Neuronal stem cell (in vitro differentiated cells): ENCODE data around the gene RPL7A. TPM values are rescaled to one million over a fixed set of nuclear protein-coding genes. Genes with fewer than 3 reads are reported as not detected.
"Not testable (repeated sequence)": the region's sequence is repeated elsewhere in the genome, so short reads cannot be mapped to it uniquely, and the experiment has no call there.

ENCODE experiments used
- DNase-seq: peaks from one replicate; pipeline ENCODE4 v3.0.0-alpha.2; 2013; ENCODE audit warnings: low spot score
- H2AFZ ChIP-seq: one replicate; pipeline ENCODE4 v1.6.1; 2013; ENCODE audit warnings: mild to moderate bottlenecking, low read length, inconsistent platforms
- H2AK5ac ChIP-seq: 2 replicates; pipeline ENCODE4 v1.6.1; 2013; ENCODE audit warnings: low read depth, mild to moderate bottlenecking, inconsistent platforms, low read length, moderate library complexity, mixed read lengths
- H2BK120ac ChIP-seq: 2 replicates; pipeline ENCODE4 v1.6.1; 2013; ENCODE audit warnings: low read depth, mild to moderate bottlenecking, inconsistent platforms, low read length, moderate library complexity, mixed read lengths
- H2BK12ac ChIP-seq: one replicate; pipeline ENCODE4 v1.6.1; 2013; ENCODE audit warnings: low read length, inconsistent platforms
- H2BK15ac ChIP-seq: 2 replicates; pipeline ENCODE4 v1.6.1; 2013; ENCODE audit warnings: mild to moderate bottlenecking, low read length, inconsistent platforms, mixed read lengths
- H2BK5ac ChIP-seq: one replicate; pipeline ENCODE4 v1.6.1; 2013; ENCODE audit warnings: inconsistent platforms, mild to moderate bottlenecking, low read length, moderate library complexity
- H3K14ac ChIP-seq: one replicate; pipeline ENCODE4 v1.6.1; 2013; ENCODE audit warnings: low read length, inconsistent platforms
- H3K18ac ChIP-seq: 2 replicates; pipeline ENCODE4 v1.6.1; 2013; ENCODE audit warnings: low read length, inconsistent platforms
- H3K23ac ChIP-seq: 2 replicates; pipeline ENCODE4 v1.6.1; 2013; ENCODE audit warnings: low read depth, mild to moderate bottlenecking, mixed read lengths, low read length, inconsistent platforms; ENCODE audit not compliant: poor library complexity
- H3K27ac ChIP-seq: replicated peaks from 3 replicates; pipeline ENCODE4 v1.5.1; 2013; ENCODE audit warnings: low read length, inconsistent platforms
- H3K27me3 ChIP-seq, 3 experiments: 2 replicates each; pipeline ENCODE4 v1.6.1; 2013; ENCODE audit warnings: low read length in 3 of 3, mild to moderate bottlenecking in 2 of 3, inconsistent platforms in 1 of 3, low read depth in 1 of 3, mixed read lengths in 1 of 3, moderate library complexity in 1 of 3; ENCODE audit not compliant: control insufficient read depth in 3 of 3, insufficient read depth in 3 of 3
- H3K36me3 ChIP-seq, 2 donors: replicated peaks in 1 of 2; 2 replicates each; pipeline ENCODE4 v1.6.1; 2013; ENCODE audit warnings: low read length in 2 of 2; ENCODE audit not compliant: control insufficient read depth in 2 of 2, insufficient read depth in 2 of 2
- H3K4ac ChIP-seq: 2 replicates; pipeline ENCODE4 v1.6.1; 2013; ENCODE audit warnings: inconsistent platforms, mild to moderate bottlenecking, low read length, moderate library complexity
- H3K4me1 ChIP-seq, 2 donors: 1 replicate in 1 of 2; 2 replicates in 1 of 2; pipeline ENCODE4 v1.6.1; 2013; ENCODE audit warnings: low read length in 2 of 2, low read depth in 1 of 2; ENCODE audit not compliant: control insufficient read depth in 2 of 2, insufficient read depth in 1 of 2
- H3K4me2 ChIP-seq: one replicate; pipeline ENCODE4 v1.6.1; 2013; ENCODE audit warnings: mild to moderate bottlenecking, low read length, inconsistent platforms; ENCODE audit not compliant: insufficient read depth, poor library complexity, severe bottlenecking
- H3K4me3 ChIP-seq, 2 donors: 2 replicates each; pipeline ENCODE4 v1.5.1; 2013; ENCODE audit warnings: low read length in 2 of 2, mild to moderate bottlenecking in 2 of 2, inconsistent platforms in 1 of 2, moderate library complexity in 1 of 2
- H3K79me1 ChIP-seq: one replicate; pipeline ENCODE4 v1.6.1; 2013; ENCODE audit warnings: low read depth, mild to moderate bottlenecking, inconsistent platforms, low read length, moderate library complexity
- H3K9ac ChIP-seq: one replicate; pipeline ENCODE4 v1.6.1; 2013; ENCODE audit warnings: mild to moderate bottlenecking, low read depth, low read length, inconsistent platforms; ENCODE audit not compliant: poor library complexity
- H3K9me3 ChIP-seq, 2 donors: replicated peaks in 1 of 2; 2 replicates each; pipeline versions ENCODE3 to v1.6.1; 2013; ENCODE audit warnings: low read length in 2 of 2, mild to moderate bottlenecking in 2 of 2, inconsistent platforms in 1 of 2, low read depth in 1 of 2, mixed read lengths in 1 of 2, moderate library complexity in 1 of 2; ENCODE audit not compliant: control insufficient read depth in 2 of 2, insufficient read depth in 1 of 2
- H4K8ac ChIP-seq: one replicate; pipeline ENCODE4 v1.6.1; 2013; ENCODE audit warnings: low read depth, mild to moderate bottlenecking, inconsistent platforms, low read length, moderate library complexity
- H4K91ac ChIP-seq: one replicate; pipeline ENCODE4 v1.6.1; 2013; ENCODE audit warnings: low read length, low read depth, mild to moderate bottlenecking, inconsistent platforms; ENCODE audit not compliant: poor library complexity
- WGBS, 2 donors: extraction: QIAGEN DNeasy Blood & Tissue Kit; methylation state at CpG; one replicate each; pipeline ENCODE4 v1.1.7; 2013; ENCODE audit warnings: missing lambda C conversion rate in 2 of 2, mixed read lengths in 1 of 2; ENCODE audit not compliant: insufficient read length in 2 of 2, insufficient replicate concordance in 1 of 2; ENCODE audit errors: extremely low coverage in 2 of 2; 5-methylcytosine and 5-hydroxymethylcytosine counted together
- polyA plus RNA-seq, 2 experiments: library from polyadenylated mRNA; stranded (reverse); fragments of 200-250 nt; gene quantifications; one replicate each; pipeline ENCODE4 v1.2.3, GENCODE V29; 2013

Gene RPL7A
- polyA plus RNA-seq (2013, experiment 1 of 2): 3,338 TPM
- polyA plus RNA-seq (2013, experiment 2 of 2): 3,301 TPM

- no CpG with 5 or more reads among the region's 64 CpGs for WGBS, 2 donors
- Histone ChIP-seq H4K91ac (peak within 1 kb of the TSS; percentile 97), H2BK120ac (peak within 1 kb of the TSS; percentile 82), H3K79me1 (peaks cover 25% of the 10 kb centered on the region), H3K4ac (peak within 1 kb of the TSS; percentile 99), H3K36me3 (peaks cover 70 to 81% of the 10 kb centered on the region in 2 donors), H4K8ac (peak within 1 kb of the TSS; percentile 77), H2BK15ac (peak within 1 kb of the TSS; percentile 3), H3K18ac (peak within 1 kb of the TSS; percentile 100), H3K23ac (peak within 1 kb of the TSS; percentile 99), H2AFZ (peak within 1 kb of the TSS; percentile 89), H2BK12ac (no peak within 1 kb of the TSS), H3K4me1 (peaks cover 7 to 15% of the 10 kb centered on the region in 2 donors), H2AK5ac (peak within 1 kb of the TSS; percentile 99), H3K4me3 (peak within 1 kb of the TSS; percentile 89 to 100), H3K9me3 (peaks cover 0 to 5% of the 10 kb centered on the region in 2 donors), H3K27me3 (no peaks in the 10 kb centered on the region), H3K14ac (peak within 1 kb of the TSS; percentile 95), H2BK5ac (peak within 1 kb of the TSS; percentile 97), H3K9ac (peak within 1 kb of the TSS; percentile 99), H3K4me2 (peak within 1 kb of the TSS; percentile 86), H3K27ac (peak within 1 kb of the TSS; percentile 90)
- peak; percentile 95 for DNase-seq
Measured at GRCh38 chr9:133347985-133348717, at the start of gene RPL7A, which contains the start of gene MED22. TSS of gene RPL7A (plus strand) at chr9:133348218. CDS start at chr9:133348244, 26 bp downstream. TSS of gene MED22 (minus strand) at chr9:133348131. CDS start at chr9:133346662, 1,469 bp downstream.

GRCh38 chr9:133299996-133300395 is 48.0 kb upstream of the RPL7A start:
- H3K4ac ChIP-seq, H2BK12ac ChIP-seq, H3K4me1 ChIP-seq, H3K4me3 ChIP-seq, DNase-seq, H2BK15ac ChIP-seq, H3K9ac ChIP-seq, H3K23ac ChIP-seq, H3K9me3 ChIP-seq, H3K36me3 ChIP-seq, H2AK5ac ChIP-seq, H3K18ac ChIP-seq, H4K8ac ChIP-seq, H2AFZ ChIP-seq, H2BK5ac ChIP-seq, H3K14ac ChIP-seq, H3K4me2 ChIP-seq, H3K79me1 ChIP-seq, H4K91ac ChIP-seq, H2BK120ac ChIP-seq, H3K27ac ChIP-seq: not testable (repeated sequence)
- peaks cover 0 to 14% (median 2%) of the 10 kb centered on the region in 3 experiments for H3K27me3 ChIP-seq
- WGBS, 2 donors: no CpG with 5 or more reads among the region's 16 CpGs

GRCh38 chr9:133301253-133302230 is 46.5 kb upstream of the RPL7A start:
- Histone ChIP-seq H3K4ac (no peak overlapping the region), H3K79me1 (no peaks in the 10 kb centered on the region), H3K4me1 (peaks cover 0 to 1% of the 10 kb centered on the region in 2 donors), H3K27me3 (peaks cover 0 to 14% (median 2%) of the 10 kb centered on the region in 3 experiments), H3K4me3 (no peak overlapping the region), H3K9me3 (peaks cover 0 to 2% of the 10 kb centered on the region in 2 donors), H2BK5ac (no peak overlapping the region), H4K8ac (no peak overlapping the region), H2BK15ac (no peak overlapping the region), H2AFZ (no peak overlapping the region), H2BK12ac (no peak overlapping the region), H2AK5ac (no peak overlapping the region), H2BK120ac (no peak overlapping the region), H3K9ac (no peak overlapping the region), H3K23ac (no peak overlapping the region), H3K4me2 (no peak overlapping the region), H4K91ac (no peak overlapping the region), H3K27ac (no peak overlapping the region), H3K14ac (no peak overlapping the region), H3K18ac (no peak overlapping the region), H3K36me3 (no peaks in the 10 kb centered on the region)
- DNase-seq: no peak
- no CpG with 5 or more reads among the region's 13 CpGs for WGBS, 2 donors
